NCI-H226 (cell line): ENCODE results near the gene ZNF512B.
A peak's percentile ranks its signal among the peaks of the same experiment; 100 is the strongest.

Source experiments
- DNase-seq: peaks from one replicate; pipeline ENCODE4 v3.0.0-alpha.2; 2015

Gene ZNF512B

DNA sequence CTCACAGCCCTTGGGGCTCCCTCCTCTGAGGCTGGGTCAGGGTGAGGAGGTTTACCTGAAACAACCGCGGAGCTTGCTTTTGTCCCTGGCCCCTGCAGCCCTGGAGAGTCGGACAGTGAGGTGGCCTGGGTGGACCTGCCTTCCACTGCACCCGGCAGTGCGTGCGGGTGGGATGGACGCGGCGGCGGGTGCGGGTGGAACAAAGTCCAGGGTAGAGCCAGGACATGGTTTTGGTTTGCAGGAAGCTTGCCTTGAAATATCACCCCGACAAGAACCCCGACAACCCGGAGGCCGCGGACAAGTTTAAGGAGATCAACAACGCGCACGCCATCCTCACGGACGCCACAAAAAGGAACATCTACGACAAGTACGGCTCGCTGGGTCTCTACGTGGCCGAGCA, 40.7 kb downstream of the ZNF512B start:
- no peak for DNase-seq

DNA sequence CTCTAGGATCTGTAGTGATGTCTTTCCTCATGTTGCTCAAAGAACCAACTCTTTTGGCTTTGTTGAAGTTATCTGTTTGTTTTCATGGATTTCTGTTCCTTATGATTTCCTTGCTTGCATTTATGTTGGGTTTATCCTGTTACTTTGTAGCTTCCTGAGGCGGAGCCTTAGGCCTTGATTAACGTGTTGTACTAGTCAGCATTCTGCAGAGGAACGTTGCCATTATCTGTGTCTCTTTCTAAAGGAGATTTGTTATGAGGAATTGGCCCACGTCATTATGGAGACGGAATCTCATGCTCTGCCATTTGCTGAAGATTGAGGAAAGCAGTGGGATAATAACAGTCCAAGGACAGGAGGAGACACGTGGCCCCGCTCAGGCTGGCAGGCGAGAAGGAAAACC, 43.4 kb downstream of the ZNF512B start:
- DNase-seq: no peak

DNA sequence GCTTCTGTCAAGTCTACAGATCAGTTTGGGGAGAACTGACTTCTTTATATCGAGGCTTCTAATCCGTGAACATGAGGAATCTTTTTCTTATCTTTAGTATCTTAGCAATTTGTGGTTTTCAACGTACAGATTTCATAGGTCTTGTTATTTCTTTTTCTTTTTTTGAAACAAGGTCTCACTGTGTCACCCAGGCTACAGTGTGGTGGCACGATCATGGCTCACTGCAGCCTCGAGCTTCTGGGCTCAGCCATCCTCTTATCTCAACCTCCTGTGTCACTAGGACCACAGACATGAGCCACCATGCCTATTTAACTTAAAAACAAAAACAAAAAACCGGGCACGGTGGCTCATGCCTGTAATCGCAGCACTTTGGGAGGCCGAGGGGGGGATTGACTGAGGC, 45.5 kb downstream of the ZNF512B start:
- no peak for DNase-seq

DNA sequence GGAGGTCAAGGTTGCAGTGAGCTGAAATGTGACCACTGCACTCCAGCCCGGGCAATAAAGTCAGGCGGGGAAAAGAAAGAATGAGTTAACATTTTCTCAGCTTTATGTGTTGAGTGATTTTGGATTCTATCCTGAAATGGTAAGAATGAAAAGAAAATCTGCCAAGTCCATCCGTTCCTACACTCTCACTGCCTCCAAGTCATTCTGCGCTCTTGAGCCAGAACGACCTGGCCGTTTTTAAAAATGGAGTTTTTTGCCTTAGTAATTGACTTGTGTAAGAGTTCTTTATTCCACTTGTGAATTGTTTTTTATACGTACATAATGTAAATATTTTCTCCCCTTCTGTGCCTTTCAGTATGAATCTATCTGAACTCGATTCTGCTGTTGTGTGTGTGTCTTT, 46.1 kb downstream of the ZNF512B start:
- DNase-seq: no peak

DNA sequence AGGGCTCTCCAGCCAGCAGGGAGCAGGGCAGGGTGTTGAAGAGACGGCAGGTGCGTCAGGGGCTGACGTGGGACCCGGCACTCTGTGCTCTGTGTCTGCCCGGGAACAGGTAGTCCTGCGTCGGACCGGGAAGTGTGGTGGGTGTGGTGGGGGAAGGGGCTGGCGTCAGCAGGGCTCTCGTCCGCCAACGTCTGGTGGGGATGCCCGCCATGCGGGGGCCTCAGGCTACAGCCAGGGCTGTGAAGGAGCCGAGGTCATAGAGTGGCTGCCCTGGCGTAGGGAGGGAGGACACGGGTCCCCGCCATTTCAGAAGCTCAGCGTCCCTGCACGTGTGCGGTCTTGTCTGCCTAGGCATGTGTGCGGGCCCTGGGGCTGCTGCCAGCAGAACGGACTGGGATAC, 49.5 kb downstream of the ZNF512B start:
- DNase-seq: no peak

DNA sequence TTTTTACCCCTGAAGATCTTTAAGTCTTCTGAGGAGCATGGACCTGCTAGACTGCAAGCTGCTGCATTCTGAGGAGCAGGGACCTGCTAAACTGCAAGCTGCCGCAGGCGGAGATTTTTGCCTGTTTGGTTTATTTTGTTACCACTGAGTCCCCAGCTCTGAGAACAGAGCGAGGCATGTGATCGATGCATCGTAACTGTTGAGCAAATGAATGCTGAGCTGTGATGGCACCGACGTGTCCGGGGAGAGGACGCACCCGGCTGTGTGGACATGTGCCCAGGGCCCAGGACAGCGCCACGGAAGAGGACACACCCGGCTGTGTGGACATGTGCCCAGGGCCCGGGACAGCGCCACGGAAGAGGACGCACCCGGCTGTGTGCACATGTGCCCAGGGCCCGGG, 50.6 kb downstream of the ZNF512B start:
- no peak for DNase-seq

DNA sequence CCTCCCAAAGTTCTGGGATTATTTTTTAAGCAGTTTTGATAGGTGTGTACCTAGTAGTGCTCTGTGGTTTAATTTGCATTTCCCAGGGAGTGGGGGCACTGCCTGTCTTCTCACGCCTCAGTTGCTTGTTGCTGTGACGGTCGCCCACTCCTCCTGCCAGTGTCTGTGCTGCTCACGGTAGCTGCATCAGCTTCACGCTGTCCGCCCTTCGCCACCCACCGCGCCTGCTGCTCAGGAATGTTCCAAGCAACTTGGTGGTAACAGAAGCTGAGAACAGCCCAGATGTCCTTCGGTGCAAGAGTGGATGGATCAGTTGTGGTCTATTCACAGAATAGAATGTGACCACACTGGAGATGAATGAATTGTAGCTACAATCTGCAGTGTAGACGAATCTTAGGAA, 51.9 kb downstream of the ZNF512B start:
- DNase-seq: no peak

DNA sequence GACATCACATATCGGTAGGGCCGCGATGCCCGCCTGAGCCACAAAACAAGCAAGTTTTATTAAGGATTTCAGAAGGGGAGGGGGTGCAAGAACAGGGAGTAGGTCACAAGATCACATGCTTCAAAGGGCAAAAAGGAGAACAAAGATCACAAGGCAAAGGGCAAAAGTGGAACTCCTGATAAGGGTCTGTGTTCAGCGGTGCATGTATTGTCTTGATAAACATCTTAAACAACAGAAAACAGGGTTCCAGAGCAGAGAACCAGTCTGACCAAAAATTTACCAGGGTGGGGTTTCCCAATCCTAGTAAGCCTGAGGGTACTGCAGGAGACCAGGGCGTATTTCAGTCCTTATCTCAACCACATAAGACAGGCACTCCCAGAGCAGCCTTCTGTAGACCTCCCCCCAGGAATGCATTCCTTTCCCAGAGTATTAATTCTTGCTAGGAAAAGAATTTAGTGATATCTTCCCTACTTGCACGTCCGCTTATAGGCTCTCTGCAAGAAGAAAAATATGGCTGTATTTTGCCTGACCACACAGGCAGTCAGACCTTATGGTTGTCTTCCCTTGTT, 53.3 kb downstream of the ZNF512B start:
- DNase-seq: peak; percentile 71

DNA sequence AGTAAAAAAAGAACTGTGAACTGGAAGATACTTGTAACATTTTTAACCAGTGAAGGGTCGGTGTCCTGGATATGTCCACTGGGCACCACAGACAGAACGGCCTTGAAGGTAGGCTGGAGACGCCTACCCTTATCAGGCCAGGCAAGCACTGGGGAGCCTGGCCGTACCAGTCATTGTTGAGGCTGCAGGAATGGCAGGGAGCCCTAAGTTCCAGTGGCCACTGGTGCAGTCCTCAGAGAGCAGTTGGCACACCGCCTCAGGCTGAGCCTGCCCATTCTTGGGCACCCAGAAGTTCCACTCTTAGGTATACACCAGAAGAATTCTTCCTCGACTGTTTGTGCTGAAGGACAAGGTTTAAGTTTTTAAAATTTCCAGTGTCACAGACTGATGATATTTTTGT, 54.3 kb downstream of the ZNF512B start:
- no peak for DNase-seq

DNA sequence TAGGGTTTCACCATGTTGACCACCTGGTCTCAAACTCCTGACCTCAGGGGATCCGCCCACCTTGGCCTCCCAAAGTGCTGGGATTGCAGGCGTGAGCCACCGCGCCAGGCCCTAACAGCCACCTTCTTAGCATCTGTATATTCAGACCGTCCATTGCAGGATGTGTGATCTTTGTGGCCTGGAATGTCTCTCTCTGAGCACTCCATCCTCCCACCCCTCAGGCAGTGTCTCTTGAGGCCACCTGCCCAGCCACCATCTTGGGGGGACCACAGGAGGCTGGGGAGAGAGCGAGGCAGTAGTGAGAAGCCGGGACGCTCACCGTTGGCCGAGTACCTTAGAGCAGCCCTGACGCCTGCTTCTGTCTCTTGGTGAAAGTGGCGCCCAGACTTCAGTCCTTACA, 56.0 kb downstream of the ZNF512B start:
- DNase-seq: no peak

DNA sequence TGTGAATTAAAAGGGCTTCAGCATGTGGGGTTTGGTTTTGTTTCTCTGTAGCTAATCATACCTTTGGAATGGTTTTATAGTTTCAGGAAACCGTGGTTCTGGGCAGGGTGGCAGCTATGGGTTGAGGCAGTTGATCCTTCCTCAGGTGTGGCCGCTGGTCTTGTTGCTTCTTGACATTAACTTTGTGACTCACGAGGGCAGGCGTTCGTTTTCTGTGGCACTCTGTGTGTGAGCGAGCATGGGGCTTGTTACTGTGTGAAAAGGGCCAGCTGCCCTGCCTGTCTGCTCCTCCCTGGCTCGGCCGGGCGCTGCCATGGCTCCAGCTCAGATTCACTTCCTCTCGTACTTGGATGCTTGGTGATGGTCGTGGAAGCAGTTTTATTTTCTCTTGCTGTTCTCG, 58.6 kb downstream of the ZNF512B start:
- no peak for DNase-seq

DNA sequence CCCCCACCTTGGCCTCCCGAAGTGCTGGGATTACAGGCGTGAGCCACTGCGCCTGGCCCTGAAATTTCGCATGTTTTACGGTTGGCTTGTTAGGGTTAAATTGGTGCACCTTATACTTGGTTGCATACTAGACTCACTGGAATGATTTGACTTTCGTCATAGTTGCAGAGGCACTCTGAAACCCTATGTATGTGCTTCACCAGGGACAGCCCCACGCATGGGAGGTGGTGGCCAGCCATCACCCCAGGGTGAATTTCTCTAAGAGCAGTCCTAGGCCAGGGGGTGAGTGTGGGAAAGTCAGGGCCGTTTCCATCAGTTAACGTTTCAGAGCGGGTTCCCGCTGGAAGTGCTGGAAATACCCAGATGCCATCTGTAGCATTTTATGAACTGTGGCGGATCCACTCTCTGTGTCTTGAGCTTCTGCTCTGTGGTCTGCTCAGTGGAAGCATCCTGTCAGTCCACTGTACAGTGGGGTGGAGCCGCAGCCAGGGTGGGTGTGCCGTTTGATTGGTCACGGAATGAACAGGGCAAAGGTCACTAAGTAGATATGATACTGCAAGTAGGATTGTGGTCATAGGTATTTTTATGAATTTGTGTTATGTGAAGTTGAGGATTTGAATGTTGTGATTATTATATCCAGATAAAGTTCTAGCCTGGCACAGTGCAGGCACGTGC, 61.6 kb downstream of the ZNF512B start:
- DNase-seq: no peak
